A204.1 (cell line): Measurements from ENCODE around the gene DDRGK1.

Source experiments
- FAIRE-seq: peaks from 2 replicates; lab custom pipeline; 2012; peaks lifted over from hg19 to GRCh38; lab: Jason Lieb, UNC

The DDRGK1 gene

DNA sequence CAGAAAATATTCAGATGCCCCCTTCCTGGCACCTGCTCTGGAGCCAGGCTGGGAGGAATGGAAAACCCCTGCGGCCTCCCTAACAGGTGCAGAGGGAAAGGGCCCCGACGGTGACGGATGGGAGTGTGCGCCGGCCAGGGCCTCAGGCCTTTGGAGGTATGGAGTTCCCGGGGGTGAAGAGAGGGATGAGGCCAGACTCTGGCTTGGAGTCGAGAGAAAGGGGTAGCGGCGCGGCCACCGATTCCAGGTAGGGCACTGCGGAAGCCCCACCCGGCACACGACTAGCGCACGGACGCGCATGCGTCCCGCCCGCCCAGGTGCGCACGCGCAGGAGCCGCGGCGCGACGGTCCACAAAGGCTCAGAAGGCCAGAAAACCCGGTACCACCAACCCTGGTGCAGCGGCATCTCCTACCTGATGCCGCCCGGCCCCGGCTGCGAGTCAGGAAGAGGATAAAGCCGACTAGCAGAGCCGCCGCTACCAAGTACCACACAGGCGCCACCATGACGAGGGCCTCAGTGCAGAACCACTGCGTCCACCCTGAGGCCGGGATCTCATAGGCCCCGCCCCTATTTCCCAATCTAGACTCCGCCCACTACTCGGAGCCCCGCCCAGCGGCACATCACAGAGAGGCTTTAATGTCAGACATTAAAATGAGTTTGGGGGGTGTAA lies at the start of gene DDRGK1:
Gene DDRGK1 (minus strand): TSS at position 559 of the 671 bp plus-strand sequence. CDS start 55 bp downstream, at position 504.
- FAIRE-seq, result no peak

DNA sequence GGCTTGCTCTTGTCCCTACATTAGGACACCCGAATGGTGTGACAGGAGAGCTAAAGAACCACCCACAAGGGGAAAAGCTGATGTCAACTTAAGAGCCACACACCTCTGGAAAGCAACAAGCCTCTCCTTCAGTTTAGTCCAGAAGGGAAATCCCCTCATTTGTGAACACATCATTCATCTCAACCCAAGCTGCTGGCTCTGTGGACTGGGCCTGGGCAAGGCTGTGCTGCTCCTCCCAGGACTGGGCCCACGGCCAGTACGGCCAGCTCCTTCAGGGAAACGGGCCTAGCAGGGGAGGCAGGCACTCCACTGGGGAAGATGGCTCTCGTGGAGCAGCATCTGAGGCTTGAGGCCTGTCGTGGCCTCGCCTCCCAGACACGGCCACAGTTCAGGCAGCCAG lies 47.3 kb upstream of the DDRGK1 start:
- FAIRE-seq, result no peak

DNA sequence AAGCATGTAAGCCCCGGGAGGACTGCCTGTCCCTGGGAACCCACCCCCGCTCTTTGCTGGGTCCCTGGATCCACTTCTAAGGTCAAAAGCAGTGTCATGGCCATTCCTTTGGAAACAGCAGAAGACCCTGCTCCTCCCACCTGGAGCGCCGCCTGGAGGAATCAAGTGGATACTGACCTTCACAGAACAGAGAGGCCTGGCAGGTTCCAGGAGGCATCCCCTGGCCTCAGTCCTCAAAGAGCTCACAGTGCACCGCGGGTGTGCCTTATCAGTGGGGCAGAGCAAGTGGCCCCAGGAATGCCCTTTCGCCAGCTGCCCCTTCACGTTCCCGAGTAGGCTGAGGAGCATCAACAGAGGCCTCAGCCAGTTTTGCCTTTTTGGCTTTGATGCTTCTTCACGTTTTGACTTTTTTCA lies 45.6 kb upstream of the DDRGK1 start:
- no peak for FAIRE-seq

DNA sequence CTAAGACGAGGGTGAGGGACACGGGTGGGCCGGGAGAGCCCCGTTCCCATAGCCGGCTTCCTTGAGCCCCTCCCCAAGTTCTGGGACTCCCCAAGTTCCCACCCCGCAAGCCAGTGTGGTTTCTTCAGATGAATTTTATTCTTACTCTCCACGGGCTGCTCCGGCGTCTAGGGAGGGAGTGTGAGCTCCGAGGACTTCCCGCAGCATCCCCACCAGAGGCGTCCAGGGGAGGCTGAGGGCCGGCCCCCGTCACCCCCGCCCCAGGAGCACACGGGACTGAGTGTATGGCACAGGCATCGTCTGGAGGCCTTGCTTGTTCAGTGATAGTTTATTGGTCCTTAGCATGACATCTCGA lies 44.5 kb upstream of the DDRGK1 start:
- FAIRE-seq, result no peak

DNA sequence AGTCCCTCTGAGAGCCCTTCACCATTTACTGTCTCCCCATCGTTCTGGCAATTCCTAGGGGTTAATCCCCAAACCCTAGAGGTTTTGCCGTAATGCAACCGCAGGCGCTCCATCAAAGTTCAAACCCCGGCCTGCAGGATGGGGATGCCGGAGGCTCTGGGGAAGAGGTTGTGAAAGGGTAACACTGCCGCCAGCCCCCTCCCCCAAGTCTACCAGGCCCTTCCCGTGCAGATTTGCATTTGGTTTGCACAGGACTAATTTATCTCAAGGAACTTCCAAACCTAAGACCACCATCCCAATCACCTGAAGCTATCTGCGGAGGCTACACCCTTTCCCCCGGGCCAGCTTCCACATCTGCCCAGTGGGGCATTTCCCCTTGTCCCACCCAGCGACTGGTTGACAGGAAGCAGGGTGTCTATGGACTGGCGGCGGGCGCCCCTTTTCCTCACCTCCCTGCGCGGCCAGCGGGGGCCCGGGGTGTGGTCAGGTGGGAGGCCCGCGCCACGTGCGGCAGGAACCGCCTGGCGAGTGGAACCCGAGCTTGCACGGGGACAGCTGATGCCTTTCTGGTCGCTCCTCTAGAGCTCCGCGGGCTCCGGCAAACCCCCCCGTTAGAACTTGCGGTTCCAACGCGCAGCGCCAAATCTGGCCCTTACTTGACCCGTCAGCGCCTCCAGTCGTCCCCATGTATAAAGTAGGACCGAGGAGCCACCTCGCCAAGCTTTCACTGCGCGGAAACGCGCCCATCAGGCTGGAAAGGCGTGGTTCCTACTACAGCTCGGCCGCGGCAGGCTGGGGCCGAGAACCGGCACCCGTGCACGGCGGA lies 43.9 kb upstream of the DDRGK1 start:
- no peak for FAIRE-seq

DNA sequence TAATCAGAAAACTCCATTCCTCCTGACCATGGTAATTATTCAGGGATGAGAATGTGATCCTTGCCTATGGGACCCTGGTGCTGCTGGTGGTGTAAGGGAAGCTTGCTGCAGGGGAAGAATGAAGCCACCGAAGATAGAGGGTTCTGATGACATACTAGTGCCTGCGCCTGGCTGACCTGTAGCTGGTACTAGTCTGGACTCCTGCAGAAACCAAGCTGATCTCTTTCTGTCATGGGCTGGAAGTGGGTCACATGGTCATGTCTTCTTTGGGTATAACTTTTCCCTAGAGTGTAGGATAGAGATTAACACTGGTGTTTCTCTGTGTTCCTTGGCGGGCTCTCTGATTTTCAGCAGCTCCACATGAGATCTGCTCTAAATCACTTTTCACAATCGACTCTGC lies 43.2 kb upstream of the DDRGK1 start:
- FAIRE-seq, result no peak

DNA sequence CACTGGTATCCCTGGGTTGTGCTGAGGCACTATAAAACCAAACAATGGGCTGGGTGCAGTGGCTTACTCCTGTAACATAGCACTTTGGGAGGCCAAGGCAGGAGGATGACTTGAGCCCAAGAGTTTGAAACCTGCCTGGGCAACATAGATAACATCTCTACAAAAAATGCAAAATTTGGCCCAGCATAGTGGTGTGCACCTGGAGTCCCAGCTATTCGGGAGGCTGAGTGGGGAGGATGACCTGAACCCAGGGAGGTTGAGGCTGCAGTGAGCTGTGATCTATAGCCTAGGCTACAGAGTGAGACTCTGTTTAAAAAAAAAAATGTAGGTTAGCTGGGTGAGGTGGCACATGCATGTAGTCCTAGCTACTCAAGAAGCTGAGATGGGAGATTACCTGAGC lies 42.2 kb upstream of the DDRGK1 start:
- no peak for FAIRE-seq

DNA sequence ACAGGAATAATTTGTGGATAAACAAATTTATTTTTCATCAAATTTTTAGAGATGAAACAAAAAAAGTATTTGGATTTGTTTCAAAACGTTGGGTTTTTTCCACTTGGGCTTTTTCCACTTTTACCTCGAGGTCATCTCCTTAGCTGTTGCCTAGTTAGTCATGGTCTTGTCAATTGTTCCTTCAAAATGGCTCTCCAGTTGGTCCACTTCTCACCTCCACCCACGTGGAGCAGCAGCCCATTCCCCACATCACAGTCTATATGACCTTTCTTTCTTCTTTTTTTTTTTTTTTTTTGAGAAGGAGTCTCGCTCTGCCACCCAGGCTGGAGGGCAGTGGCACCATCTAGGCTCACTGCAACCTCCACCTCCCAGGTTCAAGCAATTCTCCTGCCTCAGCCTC lies 41.2 kb upstream of the DDRGK1 start:
- no peak for FAIRE-seq

DNA sequence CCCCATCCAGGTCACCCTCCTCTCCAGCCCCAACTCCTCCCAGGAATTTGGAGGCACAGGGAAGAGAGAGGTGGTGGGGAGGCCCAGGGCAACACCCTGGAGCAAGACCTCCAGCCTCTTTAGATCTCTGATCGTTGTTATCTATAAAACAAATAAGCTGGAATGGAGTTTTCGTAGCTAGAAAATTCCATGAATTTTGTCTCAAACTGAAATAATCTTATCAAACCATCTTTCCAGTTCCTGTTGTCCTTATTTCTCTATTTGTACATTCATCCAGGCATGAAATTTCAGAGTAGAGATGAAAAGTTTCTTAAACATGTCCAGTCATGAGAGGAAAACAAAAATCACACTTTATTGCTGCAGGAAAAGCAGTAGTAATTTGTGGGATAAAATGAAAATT lies 40.7 kb upstream of the DDRGK1 start:
- FAIRE-seq, result no peak

DNA sequence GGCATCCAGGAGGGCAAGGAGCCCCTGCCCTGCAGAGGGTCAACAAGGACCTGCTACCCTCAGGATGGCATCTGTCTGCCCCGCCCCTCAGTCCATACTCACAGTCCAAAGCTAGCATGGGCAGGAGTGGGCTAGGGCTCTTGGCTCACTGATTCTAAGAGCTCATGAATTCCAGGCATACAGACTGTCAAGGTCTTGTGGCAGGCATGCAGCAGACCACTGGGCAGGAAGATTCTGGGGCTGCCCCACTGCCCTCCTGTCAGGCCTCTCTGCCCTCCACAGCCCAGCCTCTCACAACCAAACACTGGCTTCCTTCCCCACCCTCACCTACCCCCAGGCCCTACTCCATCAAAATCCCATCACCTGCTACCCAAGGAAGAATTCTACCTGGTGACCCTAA lies 40.1 kb upstream of the DDRGK1 start:
- FAIRE-seq, result no peak

DNA sequence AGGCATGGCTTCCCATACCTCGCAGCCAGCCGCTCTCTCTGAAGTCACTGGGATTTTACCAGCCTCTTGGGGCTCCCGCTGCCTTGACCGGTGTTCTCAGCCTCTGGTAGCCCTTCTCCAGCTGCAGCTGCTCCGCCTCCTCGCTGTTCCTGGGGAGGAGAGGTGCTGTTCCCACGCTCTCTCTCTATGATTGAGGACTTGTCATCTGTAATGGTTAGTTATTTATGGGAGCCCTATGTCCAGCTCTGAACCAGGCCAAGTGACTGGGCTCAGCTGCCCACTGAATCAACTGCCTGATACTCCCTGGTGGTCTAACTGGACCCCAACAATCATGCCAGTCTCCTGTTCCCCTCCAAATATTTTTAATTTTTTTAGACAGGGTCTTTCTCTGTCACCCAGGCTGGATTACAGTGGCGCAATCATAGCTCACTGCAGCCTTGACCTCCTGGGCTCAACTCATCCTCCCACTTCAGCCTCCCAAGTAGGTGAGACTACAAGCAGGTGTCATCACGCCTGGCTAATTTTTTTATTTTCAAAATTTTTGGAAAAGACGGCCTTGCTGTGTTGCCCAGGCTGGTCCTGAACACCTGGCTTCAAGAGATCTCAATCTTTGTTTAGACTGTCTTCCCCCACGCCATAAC lies 39.4 kb upstream of the DDRGK1 start:
- FAIRE-seq, result no peak

DNA sequence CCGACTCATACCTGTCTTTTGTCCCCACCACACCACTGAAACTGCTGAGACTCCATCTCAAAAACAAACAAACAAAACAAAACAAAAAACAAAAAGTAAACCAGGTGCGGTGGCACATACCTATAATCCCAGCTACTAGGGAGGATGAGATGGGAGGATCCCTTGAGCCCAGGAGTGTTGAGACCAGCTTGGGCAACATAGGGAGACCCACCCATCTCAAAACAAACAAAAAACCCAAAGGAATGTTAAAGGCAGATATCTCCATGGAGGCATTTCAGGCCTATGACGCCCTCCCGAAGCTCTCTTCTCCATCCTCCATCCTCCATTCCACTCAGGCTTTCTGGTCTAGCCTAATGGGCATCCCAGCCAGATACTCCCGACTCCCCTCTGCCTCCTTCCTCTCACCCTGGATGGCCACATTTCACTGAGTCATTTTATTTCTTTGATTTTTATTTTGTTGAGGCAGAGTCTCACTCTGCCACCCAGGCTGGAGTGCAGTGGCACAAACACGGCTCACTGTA lies 37.8 kb upstream of the DDRGK1 start:
- FAIRE-seq, result no peak

DNA sequence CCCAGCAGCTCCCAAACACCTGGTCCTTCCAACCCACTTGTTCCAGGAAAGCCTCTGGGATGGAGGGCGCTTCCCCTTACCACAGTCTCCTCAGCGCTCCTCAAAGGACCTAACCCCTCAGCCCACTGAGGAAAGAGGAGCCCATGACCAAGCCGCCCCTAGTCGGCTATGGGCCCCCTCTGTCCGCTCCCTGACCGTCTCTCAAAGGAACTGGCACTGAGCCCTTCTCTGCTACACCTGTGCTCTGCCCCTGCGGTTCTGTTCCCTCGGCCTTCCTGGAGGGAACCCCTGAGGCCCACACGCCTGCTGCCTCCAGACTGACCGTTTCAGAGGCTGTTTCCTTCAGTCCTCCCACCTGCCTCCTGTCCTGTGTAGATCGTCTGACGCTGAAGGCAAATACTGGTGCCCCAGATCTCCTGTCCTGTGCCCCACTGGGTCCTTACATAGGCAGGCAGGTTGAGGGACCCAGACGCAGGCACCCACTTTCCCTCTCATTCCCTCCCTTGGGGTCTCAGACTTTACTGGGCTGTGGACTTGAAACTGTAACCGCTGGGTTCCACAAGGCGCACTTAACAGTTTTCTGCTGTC lies 36.4 kb upstream of the DDRGK1 start:
- no peak for FAIRE-seq

DNA sequence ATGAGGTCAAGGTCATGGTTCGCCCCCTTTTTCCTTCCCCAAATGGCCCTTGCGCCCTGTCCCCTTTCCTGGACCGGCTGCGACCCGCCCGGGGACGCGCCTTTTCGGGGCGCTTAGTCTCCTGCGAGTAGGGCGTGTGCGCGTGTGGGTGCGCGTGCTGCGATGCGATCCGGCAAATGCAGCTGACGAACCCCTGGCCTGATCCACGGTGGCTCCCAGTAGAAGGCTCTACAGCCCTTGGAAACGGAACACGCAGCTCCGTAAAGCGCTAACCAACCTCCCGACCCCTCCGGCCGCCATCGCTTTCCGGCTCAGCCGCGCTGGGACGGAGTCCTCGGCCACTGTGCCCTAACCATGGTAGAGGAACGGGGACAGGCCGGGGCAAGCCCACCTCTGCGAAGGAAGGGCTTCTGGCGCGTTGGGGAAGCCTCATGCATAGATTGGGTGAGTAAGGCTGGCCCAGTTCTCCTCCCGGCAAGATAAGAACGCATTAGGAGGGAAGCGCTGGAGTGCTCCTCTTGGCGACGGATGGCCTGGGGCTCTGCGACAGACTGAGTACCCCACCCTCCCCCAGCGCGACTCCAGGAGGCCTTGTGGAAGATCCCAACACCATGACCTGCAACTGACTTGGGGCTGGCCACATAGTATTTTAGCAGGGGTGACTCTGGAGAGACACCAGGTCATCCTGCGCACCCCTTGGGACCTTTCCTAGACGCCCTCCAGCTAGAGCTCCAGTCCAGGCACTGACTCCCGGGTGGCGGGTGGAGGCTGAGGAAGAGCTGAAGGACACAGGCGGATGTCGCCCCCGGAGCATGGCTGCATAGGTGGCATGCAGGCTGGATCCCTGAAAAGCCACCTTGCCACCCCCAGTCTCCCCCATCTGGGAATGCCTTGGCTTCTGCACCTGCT lies 35.6 kb upstream of the DDRGK1 start:
- FAIRE-seq, result no peak

DNA sequence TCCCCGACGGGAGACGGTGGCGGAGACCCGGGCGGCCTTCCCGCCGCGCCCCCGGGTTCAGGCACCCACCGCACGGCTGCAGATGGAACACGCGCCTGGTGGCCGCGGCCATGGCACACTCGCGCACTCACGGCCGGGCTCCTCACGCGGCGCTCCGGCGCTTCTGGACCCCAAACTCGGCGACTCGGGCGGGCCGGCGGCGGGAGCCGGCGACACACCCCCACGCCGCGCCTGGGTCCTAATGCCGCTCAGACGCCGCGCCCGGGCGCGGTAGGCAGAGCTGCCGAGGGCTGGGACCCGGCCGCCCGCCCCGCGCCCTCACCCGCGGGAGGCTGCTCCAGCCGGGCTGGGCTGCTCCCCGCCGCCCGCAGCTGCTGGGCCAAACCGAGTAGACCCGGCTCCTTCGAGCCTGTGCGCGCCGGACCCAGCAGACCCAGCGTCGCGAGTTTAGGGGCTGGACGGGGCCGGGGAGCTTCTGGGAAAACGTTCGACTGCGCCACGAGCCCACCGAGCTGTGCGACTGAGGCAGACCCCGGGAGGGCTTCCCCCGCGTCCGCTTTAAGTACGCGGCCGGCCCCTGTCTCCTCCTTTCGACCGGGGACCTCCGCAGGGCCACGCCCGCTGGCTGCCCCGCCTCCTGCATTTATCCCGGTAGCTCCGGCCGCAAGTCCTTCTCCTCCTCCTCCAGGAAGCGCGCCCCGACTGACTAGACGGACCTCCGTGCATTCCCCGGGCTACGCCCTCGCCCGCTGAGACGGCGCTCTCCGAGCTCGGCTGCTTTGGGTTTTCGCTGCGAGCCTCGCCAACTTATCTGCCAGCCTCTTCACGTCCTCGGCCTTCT lies 34.8 kb upstream of the DDRGK1 start, which contains the start of gene SLC4A11:
Gene SLC4A11 (minus strand): TSS at position 165 of the 841 bp plus-strand sequence. CDS start 53 bp downstream, at position 112.
- FAIRE-seq, result no peak

DNA sequence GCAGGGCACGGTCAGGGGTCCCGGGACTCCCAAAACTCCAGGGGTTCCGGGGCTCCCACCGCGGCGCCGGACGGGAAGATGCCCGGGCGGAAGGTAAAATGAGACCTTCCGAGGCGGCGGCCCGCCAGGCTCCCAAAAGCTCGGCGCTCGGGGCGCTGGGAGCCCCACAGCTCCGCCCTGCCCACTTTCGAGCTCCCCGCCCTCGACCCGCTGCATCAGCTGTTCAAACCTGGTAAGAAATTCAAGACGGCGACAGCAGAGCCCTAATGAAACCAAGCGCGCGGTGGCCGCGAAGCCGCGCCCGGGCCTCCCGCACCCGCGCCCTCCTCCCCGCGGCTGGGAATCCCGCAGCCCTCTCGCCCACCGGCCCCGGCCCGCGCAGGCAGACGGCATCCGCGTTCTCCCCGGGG lies 34.1 kb upstream of the DDRGK1 start:
- FAIRE-seq, result no peak

DNA sequence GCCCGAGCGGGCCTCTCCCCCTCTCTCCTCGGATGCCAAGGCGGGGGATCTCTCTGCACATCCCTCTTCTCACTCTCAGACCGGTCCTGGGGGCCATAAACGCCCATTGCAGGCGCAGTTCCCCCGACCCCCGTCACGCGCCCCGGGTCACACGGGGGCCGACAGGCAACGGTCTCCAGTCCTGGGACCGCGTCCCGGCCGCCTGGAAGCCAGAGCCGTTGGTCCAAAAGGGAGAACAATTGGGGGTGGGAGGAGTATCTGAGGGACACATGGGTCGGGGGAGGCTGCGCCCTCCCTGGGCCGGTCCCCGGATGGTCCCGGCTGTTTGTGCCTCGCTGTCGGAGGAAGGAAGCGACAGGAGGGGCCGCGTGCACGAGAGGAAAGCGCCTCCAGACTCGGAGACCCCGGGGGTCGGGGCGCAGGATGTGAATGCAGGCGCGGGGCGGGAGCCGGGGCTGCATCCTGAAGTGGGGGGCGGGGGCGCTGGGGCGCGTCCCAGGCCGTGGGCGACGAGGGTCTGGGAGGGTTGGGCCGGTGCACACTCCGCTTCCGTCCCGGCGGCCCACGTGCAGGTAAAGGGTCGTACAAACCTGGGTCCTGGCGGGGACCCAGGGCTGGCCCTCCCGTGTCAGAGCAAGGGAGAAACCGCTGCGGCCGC lies 33.6 kb upstream of the DDRGK1 start:
- FAIRE-seq, result no peak

DNA sequence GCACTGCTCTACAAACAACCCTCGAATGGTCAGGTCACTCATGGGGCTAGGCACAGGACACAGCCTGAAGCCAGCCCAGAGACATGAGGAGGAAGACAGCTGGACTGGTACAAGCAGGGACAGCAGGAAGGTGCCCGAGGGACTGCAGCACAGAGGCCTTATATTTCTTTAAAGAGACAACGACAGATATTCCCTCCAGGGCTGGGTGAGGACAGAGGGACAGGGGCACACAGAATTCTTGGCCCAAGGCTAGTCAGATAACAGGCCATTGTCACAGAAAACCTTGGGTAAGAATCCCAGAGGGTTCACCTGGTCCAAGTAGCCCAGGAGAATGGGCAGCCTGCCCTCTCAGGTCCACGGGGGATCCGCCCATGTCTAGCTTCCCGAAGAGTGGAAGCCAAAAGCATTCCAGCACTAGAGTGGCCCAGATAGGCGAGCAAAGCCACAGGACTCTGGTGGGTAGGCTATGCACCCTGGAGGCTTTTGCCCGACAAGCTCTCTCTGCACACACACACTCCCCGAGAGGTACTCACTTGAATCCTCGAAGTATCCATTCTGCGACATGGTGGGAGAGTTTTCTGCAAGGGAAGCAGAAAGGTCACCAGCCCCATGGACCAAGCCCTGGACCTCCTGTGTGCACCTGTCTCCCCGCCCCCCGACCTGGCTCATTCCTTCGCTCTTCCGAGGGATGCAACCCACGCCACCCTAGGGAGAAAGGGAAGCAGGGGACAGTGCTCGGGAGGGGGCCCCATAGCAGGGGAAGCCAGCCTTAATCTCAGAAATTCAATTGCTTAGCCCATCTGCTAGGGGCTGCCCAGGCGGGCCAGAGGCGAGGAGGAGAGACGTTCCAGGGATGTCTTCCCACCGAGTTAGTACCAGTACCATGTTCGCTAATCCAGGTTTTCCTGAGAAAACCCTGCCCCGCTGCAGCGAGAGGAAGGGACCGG lies 32.8 kb upstream of the DDRGK1 start:
- FAIRE-seq, result no peak
